Measurements from ENCODE around the gene PPFIBP1. TPM values are rescaled to one million over a fixed set of nuclear protein-coding genes. Genes with fewer than 3 reads are reported as not detected.

The PPFIBP1 gene
- total and polyA plus RNA-seq, 2 experiments from 2014 or later: 23.9 to 38.6 TPM

- TF ChIP-seq EZH2 (IDR thresholded peaks at IDR 0.05; ENCODE audit: borderline replicate concordance): no peak
- no peak for TF ChIP-seq CTCF (IDR thresholded peaks at IDR 0.05; ENCODE audit: poor library complexity)
- TF ChIP-seq EZH2phosphoT487 (IDR thresholded peaks at IDR 0.05; ENCODE audit: low read depth, severe bottlenecking, unreplicated experiment): no peak
- no peak for DNase-seq (ENCODE audit: low spot score)
These were observed 19.5 kb upstream of the PPFIBP1 start for GRCh38 chr12:27504507-27504906.

DNA sequence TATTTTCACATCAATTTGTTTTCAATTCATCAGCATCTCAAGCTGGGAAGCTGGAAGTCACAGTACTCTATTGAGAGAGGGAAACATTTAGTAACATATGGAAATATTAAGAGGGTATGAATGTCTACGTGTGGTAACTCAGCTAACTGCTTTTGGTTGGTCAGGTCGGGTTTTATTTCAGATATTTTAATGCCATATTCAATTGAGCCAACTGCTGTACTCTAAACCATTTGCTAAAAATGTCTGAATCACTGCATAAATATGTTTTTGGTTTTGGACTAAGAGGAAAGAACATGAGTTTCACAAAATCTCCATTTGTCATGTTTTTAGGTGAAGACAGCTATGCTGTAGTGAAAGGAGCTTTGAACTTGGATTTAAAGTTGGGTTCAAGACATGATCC is 18.9 kb upstream of the PPFIBP1 start:
- Histone ChIP-seq H3K27ac (no peak overlapping the region), H3K27me3 (no peaks in the 10 kb centered on the region), H3K9me2 (replicated peaks; ENCODE audit: insufficient read depth) (no peaks in the 10 kb centered on the region), H2AFZ (no peak overlapping the region), H3K4me2 (no peak overlapping the region), H3K36me3 (replicated peaks; ENCODE audit: insufficient read depth, low read depth) (no peaks in the 10 kb centered on the region), H3K79me2 (no peaks in the 10 kb centered on the region), H3K4me3 (no peak overlapping the region), H3K4me1 (ENCODE audit: insufficient read depth) (no peaks in the 10 kb centered on the region), H4K20me1 (ENCODE audit: insufficient read depth, poor library complexity, severe bottlenecking) (no peaks in the 10 kb centered on the region), H3K9me3 (ENCODE audit: low read depth) (no peaks in the 10 kb centered on the region)
- 90% methylated on average over 2 of the region's 2 CpGs for WGBS (ENCODE audit: low lambda C conversion rate, missing lambda C conversion rate)
- DNase-seq (ENCODE audit: low spot score): no peak
- TF ChIP-seq EZH2 (IDR thresholded peaks at IDR 0.05; ENCODE audit: borderline replicate concordance): no peak

More at GRCh38 chr12:27504507-27504906, 19.5 kb upstream of the PPFIBP1 start:
- Histone ChIP-seq H3K79me2 (no peaks in the 10 kb centered on the region), H3K9me3 (ENCODE audit: low read depth) (no peaks in the 10 kb centered on the region), H3K4me1 (ENCODE audit: insufficient read depth) (no peaks in the 10 kb centered on the region), H4K20me1 (ENCODE audit: insufficient read depth, poor library complexity, severe bottlenecking) (no peaks in the 10 kb centered on the region), H3K27me3 (no peaks in the 10 kb centered on the region), H3K27ac (no peak overlapping the region), H3K9me2 (replicated peaks; ENCODE audit: insufficient read depth) (no peaks in the 10 kb centered on the region), H3K4me2 (no peak overlapping the region), H3K36me3 (replicated peaks; ENCODE audit: insufficient read depth, low read depth) (no peaks in the 10 kb centered on the region), H3K4me3 (no peak overlapping the region), H2AFZ (no peak overlapping the region)
- 94% methylated on average over 2 of the region's 2 CpGs for WGBS (ENCODE audit: low lambda C conversion rate, missing lambda C conversion rate)

GRCh38 chr12:27505761-27506160 is 18.2 kb upstream of the PPFIBP1 start:
- Histone ChIP-seq H3K27ac (no peak overlapping the region), H3K27me3 (no peaks in the 10 kb centered on the region), H2AFZ (no peak overlapping the region), H3K4me1 (ENCODE audit: insufficient read depth) (no peaks in the 10 kb centered on the region), H3K36me3 (replicated peaks; ENCODE audit: insufficient read depth, low read depth) (no peaks in the 10 kb centered on the region), H3K4me3 (no peak overlapping the region), H3K79me2 (no peaks in the 10 kb centered on the region), H4K20me1 (ENCODE audit: insufficient read depth, poor library complexity, severe bottlenecking) (no peaks in the 10 kb centered on the region), H3K4me2 (no peak overlapping the region), H3K9me3 (ENCODE audit: low read depth) (no peaks in the 10 kb centered on the region), H3K9me2 (replicated peaks; ENCODE audit: insufficient read depth) (no peaks in the 10 kb centered on the region)
- DNase-seq (ENCODE audit: low spot score): no peak
- TF ChIP-seq CTCF (IDR thresholded peaks at IDR 0.05; ENCODE audit: poor library complexity): no peak
- TF ChIP-seq EZH2phosphoT487 (IDR thresholded peaks at IDR 0.05; ENCODE audit: low read depth, severe bottlenecking, unreplicated experiment): no peak
- TF ChIP-seq EZH2 (IDR thresholded peaks at IDR 0.05; ENCODE audit: borderline replicate concordance): no peak

GRCh38 chr12:27506645-27507189 is 17.3 kb upstream of the PPFIBP1 start:
- peaks cover 4% of the 10 kb centered on the region for H3K4me1 ChIP-seq (ENCODE audit: insufficient read depth)

More at GRCh38 chr12:27506645-27507189, 17.3 kb upstream of the PPFIBP1 start:
- no peak for DNase-seq (ENCODE audit: low spot score)
- Histone ChIP-seq H3K9me2 (replicated peaks; ENCODE audit: insufficient read depth) (no peaks in the 10 kb centered on the region), H3K27ac (no peak overlapping the region), H3K27me3 (no peaks in the 10 kb centered on the region), H3K4me3 (no peak overlapping the region), H3K36me3 (replicated peaks; ENCODE audit: insufficient read depth, low read depth) (no peaks in the 10 kb centered on the region), H3K79me2 (no peaks in the 10 kb centered on the region), H2AFZ (no peak overlapping the region), H3K4me2 (no peak overlapping the region), H4K20me1 (ENCODE audit: insufficient read depth, poor library complexity, severe bottlenecking) (no peaks in the 10 kb centered on the region), H3K9me3 (ENCODE audit: low read depth) (no peaks in the 10 kb centered on the region)
- TF ChIP-seq EZH2 (IDR thresholded peaks at IDR 0.05; ENCODE audit: borderline replicate concordance) (no peak), EZH2phosphoT487 (IDR thresholded peaks at IDR 0.05; ENCODE audit: low read depth, severe bottlenecking, unreplicated experiment) (no peak), CTCF (IDR thresholded peaks at IDR 0.05; ENCODE audit: poor library complexity) (no peak)
- 95% methylated on average over 2 of the region's 2 CpGs for WGBS (ENCODE audit: low lambda C conversion rate, missing lambda C conversion rate)

All from hepatocyte (in vitro differentiated cells).